Stimulated activated CD8-positive, alpha-beta memory T cell treated with anti-CD3 and anti-CD28 coated beads, Interleukin-7, amount 100 ng/mL, for 24 hours (primary cell): Measurements from ENCODE around the gene DQX1.
A peak's percentile ranks its signal among the peaks of the same experiment; 100 is the strongest.

Source experiments
- DNase-seq: peaks from one replicate; pipeline ENCODE4 v3.0.0-alpha.2; 2020; ENCODE audit warnings: low read depth

The DQX1 gene

GRCh38 chr2:74507926-74508520 lies 18.0 kb downstream of the DQX1 start:
- DNase-seq: no peak

- peak; percentile 99 for DNase-seq
Observed at GRCh38 chr2:74507145-74507925, 18.7 kb downstream of the DQX1 start, which contains the start of gene PCGF1. PCGF1 (minus strand) TSS chr2:74507695; CDS start chr2:74507668, 27 bp downstream.

- no peak for DNase-seq
Observed at GRCh38 chr2:74505448-74506246, 20.4 kb downstream of the DQX1 start.

- DNase-seq: no peak
Observed at GRCh38 chr2:74504591-74504990, 21.4 kb downstream of the DQX1 start.

- no peak for DNase-seq
Observed at GRCh38 chr2:74503506-74504475, 22.2 kb downstream of the DQX1 start.

GRCh38 chr2:74502720-74503505 lies 23.1 kb downstream of the DQX1 start:
- DNase-seq: no peak

GRCh38 chr2:74502147-74502719 lies 23.8 kb downstream of the DQX1 start:
- DNase-seq: no peak

GRCh38 chr2:74501335-74502071 lies 24.5 kb downstream of the DQX1 start:
- no peak for DNase-seq

GRCh38 chr2:74500578-74500946 lies 25.5 kb downstream of the DQX1 start:
- DNase-seq: no peak

GRCh38 chr2:74499940-74500577 lies 26.0 kb downstream of the DQX1 start:
- no peak for DNase-seq

- no peak for DNase-seq
Observed at GRCh38 chr2:74499267-74499939, 26.6 kb downstream of the DQX1 start, which contains the start of gene LBX2. LBX2 (minus strand) TSS chr2:74499603; CDS start chr2:74499537, 66 bp downstream.

GRCh38 chr2:74498500-74499266 lies 27.3 kb downstream of the DQX1 start:
- no peak for DNase-seq

- DNase-seq: no peak
Observed at GRCh38 chr2:74497777-74498499, 28.1 kb downstream of the DQX1 start.

- DNase-seq: no peak
Observed at GRCh38 chr2:74496997-74497776, 28.8 kb downstream of the DQX1 start.

GRCh38 chr2:74495440-74495839 lies 30.6 kb downstream of the DQX1 start:
- DNase-seq: no peak

GRCh38 chr2:74493546-74493945 lies 32.5 kb downstream of the DQX1 start:
- no peak for DNase-seq
